Neuronal stem cell (in vitro differentiated cells): ENCODE results near the gene ADAMTS15.

ENCODE experiments used
- DNase-seq: peaks from one replicate; pipeline ENCODE4 v3.0.0-alpha.2; 2013; ENCODE audit warnings: low spot score
- H2AFZ ChIP-seq: one replicate; pipeline ENCODE4 v1.6.1; 2013; ENCODE audit warnings: mild to moderate bottlenecking, low read length, inconsistent platforms
- H2AK5ac ChIP-seq: 2 replicates; pipeline ENCODE4 v1.6.1; 2013; ENCODE audit warnings: low read depth, mild to moderate bottlenecking, inconsistent platforms, low read length, moderate library complexity, mixed read lengths
- H2BK120ac ChIP-seq: 2 replicates; pipeline ENCODE4 v1.6.1; 2013; ENCODE audit warnings: low read depth, mild to moderate bottlenecking, inconsistent platforms, low read length, moderate library complexity, mixed read lengths
- H2BK12ac ChIP-seq: one replicate; pipeline ENCODE4 v1.6.1; 2013; ENCODE audit warnings: low read length, inconsistent platforms
- H2BK15ac ChIP-seq: 2 replicates; pipeline ENCODE4 v1.6.1; 2013; ENCODE audit warnings: mild to moderate bottlenecking, low read length, inconsistent platforms, mixed read lengths
- H2BK5ac ChIP-seq: one replicate; pipeline ENCODE4 v1.6.1; 2013; ENCODE audit warnings: inconsistent platforms, mild to moderate bottlenecking, low read length, moderate library complexity
- H3K14ac ChIP-seq: one replicate; pipeline ENCODE4 v1.6.1; 2013; ENCODE audit warnings: low read length, inconsistent platforms
- H3K18ac ChIP-seq: 2 replicates; pipeline ENCODE4 v1.6.1; 2013; ENCODE audit warnings: low read length, inconsistent platforms
- H3K23ac ChIP-seq: 2 replicates; pipeline ENCODE4 v1.6.1; 2013; ENCODE audit warnings: low read depth, mild to moderate bottlenecking, mixed read lengths, low read length, inconsistent platforms; ENCODE audit not compliant: poor library complexity
- H3K27ac ChIP-seq: replicated peaks from 3 replicates; pipeline ENCODE4 v1.5.1; 2013; ENCODE audit warnings: low read length, inconsistent platforms
- H3K27me3 ChIP-seq, 3 experiments: 2 replicates each; pipeline ENCODE4 v1.6.1; 2013; ENCODE audit warnings: low read length in 3 of 3, mild to moderate bottlenecking in 2 of 3, inconsistent platforms in 1 of 3, low read depth in 1 of 3, mixed read lengths in 1 of 3, moderate library complexity in 1 of 3; ENCODE audit not compliant: control insufficient read depth in 3 of 3, insufficient read depth in 3 of 3
- H3K36me3 ChIP-seq, 2 donors: replicated peaks in 1 of 2; 2 replicates each; pipeline ENCODE4 v1.6.1; 2013; ENCODE audit warnings: low read length in 2 of 2; ENCODE audit not compliant: control insufficient read depth in 2 of 2, insufficient read depth in 2 of 2
- H3K4ac ChIP-seq: 2 replicates; pipeline ENCODE4 v1.6.1; 2013; ENCODE audit warnings: inconsistent platforms, mild to moderate bottlenecking, low read length, moderate library complexity
- H3K4me1 ChIP-seq, 2 donors: 1 replicate in 1 of 2; 2 replicates in 1 of 2; pipeline ENCODE4 v1.6.1; 2013; ENCODE audit warnings: low read length in 2 of 2, low read depth in 1 of 2; ENCODE audit not compliant: control insufficient read depth in 2 of 2, insufficient read depth in 1 of 2
- H3K4me2 ChIP-seq: one replicate; pipeline ENCODE4 v1.6.1; 2013; ENCODE audit warnings: mild to moderate bottlenecking, low read length, inconsistent platforms; ENCODE audit not compliant: insufficient read depth, poor library complexity, severe bottlenecking
- H3K4me3 ChIP-seq, 2 donors: 2 replicates each; pipeline ENCODE4 v1.5.1; 2013; ENCODE audit warnings: low read length in 2 of 2, mild to moderate bottlenecking in 2 of 2, inconsistent platforms in 1 of 2, moderate library complexity in 1 of 2
- H3K79me1 ChIP-seq: one replicate; pipeline ENCODE4 v1.6.1; 2013; ENCODE audit warnings: low read depth, mild to moderate bottlenecking, inconsistent platforms, low read length, moderate library complexity
- H3K9ac ChIP-seq: one replicate; pipeline ENCODE4 v1.6.1; 2013; ENCODE audit warnings: mild to moderate bottlenecking, low read depth, low read length, inconsistent platforms; ENCODE audit not compliant: poor library complexity
- H3K9me3 ChIP-seq, 2 donors: replicated peaks in 1 of 2; 2 replicates each; pipeline versions ENCODE3 to v1.6.1; 2013; ENCODE audit warnings: low read length in 2 of 2, mild to moderate bottlenecking in 2 of 2, inconsistent platforms in 1 of 2, low read depth in 1 of 2, mixed read lengths in 1 of 2, moderate library complexity in 1 of 2; ENCODE audit not compliant: control insufficient read depth in 2 of 2, insufficient read depth in 1 of 2
- H4K8ac ChIP-seq: one replicate; pipeline ENCODE4 v1.6.1; 2013; ENCODE audit warnings: low read depth, mild to moderate bottlenecking, inconsistent platforms, low read length, moderate library complexity
- H4K91ac ChIP-seq: one replicate; pipeline ENCODE4 v1.6.1; 2013; ENCODE audit warnings: low read length, low read depth, mild to moderate bottlenecking, inconsistent platforms; ENCODE audit not compliant: poor library complexity
- WGBS, 2 donors: extraction: QIAGEN DNeasy Blood & Tissue Kit; methylation state at CpG; one replicate each; pipeline ENCODE4 v1.1.7; 2013; ENCODE audit warnings: missing lambda C conversion rate in 2 of 2, mixed read lengths in 1 of 2; ENCODE audit not compliant: insufficient read length in 2 of 2, insufficient replicate concordance in 1 of 2; ENCODE audit errors: extremely low coverage in 2 of 2; 5-methylcytosine and 5-hydroxymethylcytosine counted together

The ADAMTS15 gene

DNA sequence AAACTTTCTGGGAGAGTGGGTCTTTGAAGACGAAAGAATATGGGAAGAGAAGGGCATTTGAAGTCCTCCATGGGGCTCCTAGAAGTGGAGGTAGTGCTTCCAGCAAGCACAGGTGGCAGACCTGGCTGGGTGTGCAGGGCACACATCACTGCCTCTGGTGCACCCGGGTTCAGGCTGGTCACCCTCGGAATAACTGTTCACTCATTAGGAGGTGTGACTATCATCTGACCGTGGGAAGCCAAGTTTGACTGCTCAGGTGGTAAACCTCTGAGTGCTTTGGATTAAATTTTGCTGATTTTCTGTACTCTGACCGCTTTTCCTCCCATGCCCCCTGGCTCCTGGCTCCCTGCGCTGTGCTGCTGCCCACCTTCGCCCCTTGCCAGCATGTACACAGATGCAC, 11.1 kb downstream of the ADAMTS15 start:
- Histone ChIP-seq H3K4me1 (no peaks in the 10 kb centered on the region), H3K4me2 (no peak overlapping the region), H2BK120ac (no peak overlapping the region), H3K36me3 (peaks cover 0 to 1% of the 10 kb centered on the region in 2 donors), H3K18ac (no peak overlapping the region), H2BK15ac (no peak overlapping the region), H4K8ac (no peak overlapping the region), H2AFZ (no peak overlapping the region), H2BK5ac (no peak overlapping the region), H3K27ac (no peak overlapping the region), H2BK12ac (no peak overlapping the region), H4K91ac (no peak overlapping the region), H3K4ac (no peak overlapping the region), H3K23ac (no peak overlapping the region), H3K9ac (no peak overlapping the region), H3K9me3 (no peaks in the 10 kb centered on the region), H3K4me3 (no peak overlapping the region), H3K27me3 (peaks cover 0 to 2% (median 0%) of the 10 kb centered on the region in 3 experiments), H3K14ac (no peak overlapping the region), H2AK5ac (no peak overlapping the region), H3K79me1 (no peaks in the 10 kb centered on the region)
- DNase-seq, result no peak
- no CpG with 5 or more reads among the region's 7 CpGs for WGBS, 2 donors

DNA sequence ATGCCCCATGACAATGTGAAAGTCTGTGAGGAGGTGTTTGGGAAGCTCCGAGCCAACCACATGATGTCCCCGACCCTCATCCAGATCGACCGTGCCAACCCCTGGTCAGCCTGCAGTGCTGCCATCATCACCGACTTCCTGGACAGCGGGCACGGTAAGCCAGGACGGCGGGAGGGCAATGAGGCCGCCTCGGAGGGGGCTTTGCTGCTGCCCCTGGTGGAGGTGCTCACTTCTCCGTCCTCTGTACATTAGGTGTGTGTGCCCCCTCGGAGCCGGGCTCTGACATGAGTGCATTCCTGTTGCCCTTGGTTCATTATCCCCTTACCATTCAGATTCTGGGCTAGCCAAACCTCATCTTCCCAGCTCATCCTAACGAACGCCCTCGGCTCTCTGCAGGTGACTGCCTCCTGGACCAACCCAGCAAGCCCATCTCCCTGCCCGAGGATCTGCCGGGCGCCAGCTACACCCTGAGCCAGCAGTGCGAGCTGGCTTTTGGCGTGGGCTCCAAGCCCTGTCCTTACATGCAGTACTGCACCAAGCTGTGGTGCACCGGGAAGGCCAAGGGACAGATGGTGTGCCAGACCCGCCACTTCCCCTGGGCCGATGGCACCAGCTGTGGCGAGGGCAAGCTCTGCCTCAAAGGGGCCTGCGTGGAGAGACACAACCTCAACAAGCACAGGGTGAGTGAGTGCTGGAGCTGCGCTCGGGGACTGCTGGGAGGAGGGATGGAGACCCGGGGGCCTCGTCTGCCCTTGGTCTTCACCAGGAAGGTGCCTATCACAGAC, 13.8 kb downstream of the ADAMTS15 start:
- Histone ChIP-seq H3K14ac (no peak overlapping the region), H4K91ac (no peak overlapping the region), H3K4me1 (no peaks in the 10 kb centered on the region), H3K36me3 (peaks cover 0 to 1% of the 10 kb centered on the region in 2 donors), H2BK120ac (no peak overlapping the region), H2AFZ (no peak overlapping the region), H3K79me1 (no peaks in the 10 kb centered on the region), H4K8ac (no peak overlapping the region), H3K18ac (peak overlapping the region; percentile 53), H2AK5ac (no peak overlapping the region), H2BK5ac (no peak overlapping the region), H3K4me2 (no peak overlapping the region), H3K9me3 (no peaks in the 10 kb centered on the region), H3K4ac (no peak overlapping the region), H2BK12ac (peak overlapping the region; percentile 48), H3K27ac (no peak overlapping the region), H3K27me3 (no peaks in the 10 kb centered on the region), H3K4me3 (no peak overlapping the region), H3K23ac (peak overlapping the region; percentile 53), H3K9ac (peak overlapping the region; percentile 44), H2BK15ac (no peak overlapping the region)
- WGBS, 2 donors, result no CpG with 5 or more reads among the region's 31 CpGs
- no peak for DNase-seq

DNA sequence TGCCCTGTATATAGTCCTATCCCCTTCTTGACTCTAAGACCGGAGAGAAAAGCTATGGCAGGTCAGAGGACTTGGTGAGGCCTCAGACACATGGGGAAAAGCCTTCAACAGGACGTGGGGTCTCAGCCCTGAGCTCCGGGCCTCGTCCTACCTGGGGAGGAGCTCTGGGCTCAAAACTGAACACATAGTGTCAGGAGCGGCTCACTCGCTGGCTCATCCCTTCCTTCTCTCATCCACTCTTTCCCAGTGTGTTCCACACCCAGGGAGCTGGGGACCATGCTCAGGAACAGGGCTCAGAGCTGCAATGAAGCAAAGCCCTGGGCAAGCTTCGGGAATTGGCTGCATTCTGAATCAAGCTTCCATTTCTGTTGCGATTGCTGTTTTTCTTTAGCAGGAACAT, 14.5 kb downstream of the ADAMTS15 start:
- Histone ChIP-seq H3K27me3 (no peaks in the 10 kb centered on the region), H3K4me3 (no peak overlapping the region), H3K79me1 (no peaks in the 10 kb centered on the region), H4K8ac (no peak overlapping the region), H2AFZ (no peak overlapping the region), H3K9ac (no peak overlapping the region), H3K4me2 (no peak overlapping the region), H3K18ac (no peak overlapping the region), H2BK12ac (no peak overlapping the region), H3K23ac (no peak overlapping the region), H3K9me3 (no peaks in the 10 kb centered on the region), H3K4ac (no peak overlapping the region), H2BK5ac (no peak overlapping the region), H2AK5ac (no peak overlapping the region), H3K36me3 (peaks cover 0 to 1% of the 10 kb centered on the region in 2 donors), H4K91ac (no peak overlapping the region), H3K14ac (no peak overlapping the region), H3K27ac (no peak overlapping the region), H2BK15ac (no peak overlapping the region), H3K4me1 (no peaks in the 10 kb centered on the region), H2BK120ac (no peak overlapping the region)
- DNase-seq, result no peak
- no CpG with 5 or more reads among the region's 8 CpGs for WGBS, 2 donors

DNA sequence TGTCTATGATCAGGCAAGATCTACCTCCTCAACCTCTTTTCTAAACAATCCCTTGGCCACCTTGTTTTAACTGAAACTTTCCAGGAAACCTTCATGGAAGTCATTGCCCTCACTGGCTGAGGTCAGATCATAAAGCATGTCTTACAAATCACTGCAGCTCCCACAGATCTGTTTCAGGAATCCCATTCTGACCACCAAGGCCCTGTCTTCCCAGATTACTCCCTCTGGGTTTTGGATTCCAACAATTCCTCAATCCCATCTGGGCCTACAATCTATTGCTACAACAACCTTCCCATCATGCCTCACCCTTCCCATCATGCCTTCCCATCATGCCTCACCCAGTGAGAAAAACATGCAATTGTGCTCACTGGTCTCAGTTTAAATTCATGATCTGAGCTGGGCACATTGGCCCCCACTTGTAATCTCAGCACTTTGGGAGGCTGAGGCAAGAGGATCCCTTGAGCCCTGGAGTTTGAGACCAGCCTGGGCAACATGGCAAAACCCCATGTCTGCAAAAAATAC, 15.9 kb downstream of the ADAMTS15 start:
- H2BK120ac ChIP-seq, result no peak overlapping the region
- no peaks in the 10 kb centered on the region for H3K27me3 ChIP-seq
- no peak for DNase-seq
- H2BK5ac ChIP-seq, result no peak overlapping the region
- H2AK5ac ChIP-seq, result no peak overlapping the region
- H3K4me1 ChIP-seq, result no peaks in the 10 kb centered on the region
- no peak overlapping the region for H3K4me3 ChIP-seq
- H3K9me3 ChIP-seq, result no peaks in the 10 kb centered on the region
- no peak overlapping the region for H2BK15ac ChIP-seq
- no peak overlapping the region for H3K14ac ChIP-seq
- no peak overlapping the region for H4K8ac ChIP-seq
- H4K91ac ChIP-seq, result no peak overlapping the region
- H3K79me1 ChIP-seq, result no peaks in the 10 kb centered on the region
- H3K4me2 ChIP-seq, result no peak overlapping the region
- H3K27ac ChIP-seq, result no peak overlapping the region
- H2AFZ ChIP-seq, result no peak overlapping the region
- no peak overlapping the region for H2BK12ac ChIP-seq
- no peak overlapping the region for H3K23ac ChIP-seq
- no peak overlapping the region for H3K9ac ChIP-seq
- peaks cover 0 to 1% of the 10 kb centered on the region in 2 donors for H3K36me3 ChIP-seq
- no peak overlapping the region for H3K18ac ChIP-seq
- H3K4ac ChIP-seq, result no peak overlapping the region
